ENCODE results near the gene IMMP2L. TPM values are rescaled to one million over a fixed set of nuclear protein-coding genes. Genes with fewer than 3 reads are reported as not detected.

The IMMP2L gene
- total RNA-seq, 2 experiments from 2014 or later = 8.9 to 18.7 TPM

- H3K27ac ChIP-seq (ENCODE audit: low read depth in 1 of 2, low read length in 2 of 2) = no peak overlapping the region
- H3K27me3 Mint-ChIP-seq = no peaks in the 10 kb centered on the region
- H3K4me1 Mint-ChIP-seq (ENCODE audit: low read depth) = no peaks in the 10 kb centered on the region
- H3K4me3 Mint-ChIP-seq = no peak overlapping the region
- no peak overlapping the region for H3K4me3 ChIP-seq (ENCODE audit: low read length)
- no peak for ATAC-seq (ENCODE audit: poor library complexity)
- no peak overlapping the region for H3K27ac Mint-ChIP-seq
- no peak for TF ChIP-seq CTCF (IDR thresholded peaks at IDR 0.05)
- H3K9me3 Mint-ChIP-seq = no peaks in the 10 kb centered on the region
- no peaks in the 10 kb centered on the region for H3K36me3 Mint-ChIP-seq (ENCODE audit: low read depth)
- H3K4me1 ChIP-seq (ENCODE audit: insufficient read depth, low read length) = no peaks in the 10 kb centered on the region
- ChIA-PET CTCF (no interaction called here), POLR2A (no interaction called here)
- H3K36me3 ChIP-seq (ENCODE audit: insufficient read depth, low read length) = no peaks in the 10 kb centered on the region
- no peaks in the 10 kb centered on the region for H3K27me3 ChIP-seq (ENCODE audit: control insufficient read depth in 1 of 2, insufficient read depth in 2 of 2, low read length in 2 of 2)
- intact Hi-C loops (cut with DNase I, micrococcal nuclease) = no loop called here
- DNase-seq = no peak
- no peaks in the 10 kb centered on the region for H3K9me3 ChIP-seq (ENCODE audit: control insufficient read depth in 1 of 2, insufficient read depth in 1 of 2, low read length in 2 of 2)
Observed at GRCh38 chr7:111308691-111309090, 253.6 kb downstream of the IMMP2L start.

- no peak for ATAC-seq (ENCODE audit: poor library complexity)
- no peak overlapping the region for H3K27ac Mint-ChIP-seq
Observed at GRCh38 chr7:111301891-111302290, 260.4 kb downstream of the IMMP2L start.

GRCh38 chr7:111294494-111294893 lies 267.8 kb downstream of the IMMP2L start:
- Histone ChIP-seq H3K4me3 (ENCODE audit: low read length) (no peak overlapping the region), H3K27me3 (ENCODE audit: control insufficient read depth in 1 of 2, insufficient read depth in 2 of 2, low read length in 2 of 2) (no peaks in the 10 kb centered on the region), H3K36me3 (ENCODE audit: insufficient read depth, low read length) (no peaks in the 10 kb centered on the region), H3K27ac (ENCODE audit: low read depth in 1 of 2, low read length in 2 of 2) (no peak overlapping the region), H3K4me1 (ENCODE audit: insufficient read depth, low read length) (no peaks in the 10 kb centered on the region), H3K9me3 (ENCODE audit: control insufficient read depth in 1 of 2, insufficient read depth in 1 of 2, low read length in 2 of 2) (no peaks in the 10 kb centered on the region)
- ChIA-PET POLR2A (no interaction called here), CTCF (no interaction called here)
- Mint-ChIP-seq H3K9me3 (peaks cover 3% of the 10 kb centered on the region), H3K36me3 (ENCODE audit: low read depth) (peaks cover 11% of the 10 kb centered on the region), H3K27me3 (no peaks in the 10 kb centered on the region), H3K4me3 (no peak overlapping the region), H3K27ac (no peak overlapping the region), H3K4me1 (ENCODE audit: low read depth) (no peaks in the 10 kb centered on the region)
- no peak for ATAC-seq (ENCODE audit: poor library complexity)
- TF ChIP-seq CTCF (IDR thresholded peaks at IDR 0.05) = no peak
- no peak for DNase-seq
- intact Hi-C loops (cut with DNase I, micrococcal nuclease) = no loop called here

More at GRCh38 chr7:111301891-111302290, 260.4 kb downstream of the IMMP2L start:
- Mint-ChIP-seq H3K9me3 (no peaks in the 10 kb centered on the region), H3K27me3 (no peaks in the 10 kb centered on the region), H3K4me1 (ENCODE audit: low read depth) (no peaks in the 10 kb centered on the region), H3K4me3 (no peak overlapping the region), H3K36me3 (ENCODE audit: low read depth) (no peaks in the 10 kb centered on the region)
- POLR2A ChIA-PET = no interaction called here
- H3K4me1 ChIP-seq (ENCODE audit: insufficient read depth, low read length) = no peaks in the 10 kb centered on the region
- no peaks in the 10 kb centered on the region for H3K9me3 ChIP-seq (ENCODE audit: control insufficient read depth in 1 of 2, insufficient read depth in 1 of 2, low read length in 2 of 2)
- no peak for TF ChIP-seq CTCF (IDR thresholded peaks at IDR 0.05)
- intact Hi-C loops (cut with DNase I, micrococcal nuclease) = no loop called here
- no peak overlapping the region for H3K4me3 ChIP-seq (ENCODE audit: low read length)
- DNase-seq = no peak
- H3K36me3 ChIP-seq (ENCODE audit: insufficient read depth, low read length) = no peaks in the 10 kb centered on the region
- no peaks in the 10 kb centered on the region for H3K27me3 ChIP-seq (ENCODE audit: control insufficient read depth in 1 of 2, insufficient read depth in 2 of 2, low read length in 2 of 2)
- CTCF ChIA-PET = interaction anchor here (0.7 kb wide), 1 partner anchor 329 kb away, joined by 3 read pairs; no protein-coding TSS in a partner anchor
- H3K27ac ChIP-seq (ENCODE audit: low read depth in 1 of 2, low read length in 2 of 2) = no peak overlapping the region
